GM19328 (cell line): ENCODE results near the gene DMAC2L.
A peak's percentile ranks its signal among the peaks of the same experiment; 100 is the strongest.
"Not testable (repeated sequence)": the region's sequence is repeated elsewhere in the genome, so short reads cannot be mapped to it uniquely, and the experiment has no call there.

Source experiments
- ATAC-seq: cut with Tn5 transposase; IDR thresholded peaks from one replicate; pipeline ENCODE4 v1.9.1; 2021; ENCODE audit warnings: mild to moderate bottlenecking, moderate library complexity; ENCODE audit not compliant: unreplicated experiment

DMAC2L gene, protein sequence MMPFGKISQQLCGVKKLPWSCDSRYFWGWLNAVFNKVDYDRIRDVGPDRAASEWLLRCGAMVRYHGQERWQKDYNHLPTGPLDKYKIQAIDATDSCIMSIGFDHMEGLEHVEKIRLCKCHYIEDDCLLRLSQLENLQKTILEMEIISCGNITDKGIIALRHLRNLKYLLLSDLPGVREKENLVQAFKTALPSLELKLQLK

DNA sequence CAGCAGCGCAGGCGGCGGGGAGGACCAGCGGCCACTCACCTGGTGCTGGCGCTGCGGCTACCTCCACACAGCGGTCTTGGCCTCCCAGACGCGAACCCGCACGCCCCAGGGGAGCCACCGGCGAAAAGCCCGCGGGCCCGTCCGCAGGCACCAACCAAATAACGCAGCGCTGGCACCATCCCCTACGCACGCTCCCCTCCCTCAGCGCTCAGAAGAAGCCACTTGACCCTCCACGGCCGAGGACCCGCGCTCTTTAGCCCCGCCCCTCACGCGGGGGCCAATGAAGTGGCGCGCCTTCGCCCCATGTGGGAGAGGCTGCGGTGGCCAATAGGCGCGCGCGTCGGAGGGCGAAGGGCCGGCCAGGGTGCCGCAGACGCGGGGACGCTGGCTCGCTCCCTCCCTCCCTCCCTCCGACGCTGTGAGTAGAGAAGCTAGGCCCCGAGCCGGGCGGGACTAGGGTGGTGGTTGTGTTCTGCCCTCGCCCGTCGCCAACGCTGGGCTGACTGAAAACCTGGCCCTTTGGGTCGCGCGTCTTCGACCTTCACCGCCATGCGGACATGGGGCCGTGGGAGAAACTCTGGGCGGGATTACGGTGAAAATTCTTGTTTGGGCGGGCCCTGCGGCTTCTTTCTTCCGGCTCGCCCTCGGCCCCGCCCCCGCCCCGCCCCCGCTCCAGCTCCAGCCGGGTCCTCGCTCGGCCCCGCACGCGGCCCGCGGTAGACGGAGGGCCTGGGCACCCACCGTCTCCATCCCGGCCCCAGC, at the start of gene DMAC2L, which contains the start of gene L2HGDH:
Gene DMAC2L (plus strand): TSS at position 353 of the 762 bp plus-strand sequence. CDS start 9,164 bp downstream, outside the sequence.
Gene L2HGDH (minus strand): TSS at position 258 of the 762 bp plus-strand sequence. CDS start 79 bp downstream, at position 179.
- peak; percentile 90 for ATAC-seq

DNA sequence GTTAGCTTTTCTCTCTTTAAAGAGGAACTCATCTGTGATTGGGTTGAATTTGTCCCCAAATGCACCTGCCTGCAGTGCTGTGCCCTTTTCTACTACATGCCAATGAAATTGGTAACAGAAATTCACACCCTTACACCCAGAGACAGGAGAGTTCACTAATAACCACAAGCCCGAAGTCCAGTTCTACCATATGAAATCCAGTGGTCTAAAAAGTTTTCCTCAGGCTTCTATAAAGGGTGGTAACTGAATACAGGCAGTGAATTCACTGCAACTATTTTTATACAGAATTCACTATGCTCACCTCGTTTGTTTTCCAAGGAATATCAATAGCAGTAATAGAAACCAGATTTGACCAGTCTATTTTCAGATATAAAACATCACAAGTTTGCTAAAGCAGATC, 49.3 kb upstream of the DMAC2L start:
- ATAC-seq = no peak

DNA sequence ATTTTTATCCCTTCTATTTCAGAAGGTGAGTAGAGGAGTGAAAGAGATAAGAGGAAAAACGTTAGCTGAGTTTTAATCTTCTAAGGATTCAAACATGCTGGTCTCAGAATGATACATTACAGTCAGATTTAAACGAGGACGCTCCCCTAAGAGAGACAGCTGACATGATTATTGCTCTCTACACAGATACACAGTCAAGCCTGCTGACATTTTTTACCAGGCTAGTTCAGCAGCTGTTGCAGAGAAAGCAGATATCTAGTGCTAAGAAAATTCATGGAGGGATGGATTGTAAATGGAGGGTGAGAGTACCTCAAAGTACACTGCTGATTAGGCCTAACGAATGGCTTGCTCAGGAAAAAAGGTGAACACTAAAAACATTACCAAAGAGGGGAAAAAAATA, 48.8 kb upstream of the DMAC2L start:
- ATAC-seq = no peak

DNA sequence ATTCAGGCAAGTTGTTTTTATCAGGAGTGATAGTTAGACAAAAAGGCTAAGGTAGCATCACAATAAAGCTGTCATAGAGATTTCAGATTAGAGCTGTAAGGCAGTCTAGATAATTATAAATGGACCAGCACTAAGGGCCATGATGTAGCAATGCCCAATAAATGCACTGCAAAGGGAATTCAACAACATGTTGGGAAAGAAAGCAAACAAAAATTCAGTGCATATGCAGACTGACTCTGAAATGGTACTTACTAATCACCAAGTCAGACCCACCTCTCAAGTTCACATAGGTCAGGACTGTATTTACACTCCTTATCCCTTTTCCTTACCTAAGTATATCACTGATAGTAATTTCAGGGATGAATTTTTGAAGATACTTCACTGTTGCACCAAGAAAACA, 47.1 kb upstream of the DMAC2L start:
- no peak for ATAC-seq

DNA sequence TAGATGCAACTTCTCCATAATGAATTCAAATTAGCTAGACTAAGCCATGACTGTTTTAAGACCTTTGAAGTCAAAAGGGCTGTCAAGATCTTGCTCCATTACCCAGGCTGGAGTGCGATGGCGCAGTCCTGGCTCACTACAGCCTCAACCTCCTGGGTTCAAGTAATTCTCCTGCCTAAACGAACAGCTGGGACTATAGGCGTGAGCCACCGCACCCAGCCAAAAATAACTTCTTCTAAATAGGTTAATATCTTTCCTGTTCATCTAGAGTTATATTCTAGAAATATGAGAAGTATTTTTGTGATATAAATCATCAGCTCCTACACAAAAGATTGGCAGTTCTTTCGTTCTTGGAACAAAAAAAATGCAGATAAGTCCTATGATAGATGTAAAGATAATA, 41.2 kb upstream of the DMAC2L start:
- ATAC-seq = no peak

DNA sequence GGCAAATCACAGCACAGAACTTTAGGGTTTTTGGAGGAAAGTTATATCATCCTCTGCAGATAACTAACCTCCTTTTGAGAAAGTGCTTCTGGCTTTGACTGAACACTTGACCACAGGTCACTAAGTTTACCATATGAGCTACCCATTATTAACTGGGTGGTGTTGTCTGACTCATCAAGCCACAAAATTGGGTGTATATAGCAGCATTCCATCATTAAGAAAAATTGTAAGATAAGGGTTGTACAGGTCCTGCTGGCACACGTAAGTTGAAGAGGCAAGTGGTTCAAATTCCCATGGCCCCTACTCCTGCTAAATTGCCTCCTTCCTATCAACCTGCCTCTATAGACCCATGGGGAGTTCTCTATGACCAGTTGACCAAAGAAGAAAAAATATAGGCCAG, 39.6 kb upstream of the DMAC2L start:
- ATAC-seq = no peak

DNA sequence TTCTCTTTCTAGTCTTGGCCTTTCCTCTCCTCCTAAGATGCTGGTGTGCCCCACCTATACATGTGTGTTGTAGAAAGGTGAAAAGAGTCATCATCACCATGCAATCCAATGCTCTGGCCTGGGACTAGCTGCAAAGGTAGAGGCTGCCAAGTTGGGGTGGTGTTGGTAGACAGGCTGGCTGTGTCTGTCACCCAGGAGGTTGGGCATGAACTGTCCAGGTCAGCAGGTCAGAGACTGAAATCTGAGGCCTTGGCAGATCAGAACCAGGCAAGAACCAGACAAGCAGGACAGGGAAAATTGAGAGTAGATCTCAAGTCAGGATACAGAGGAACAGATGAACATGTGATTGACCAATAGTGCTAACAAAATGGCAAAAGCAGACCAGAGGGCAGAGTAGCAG, 26.3 kb upstream of the DMAC2L start:
- no peak for ATAC-seq

DNA sequence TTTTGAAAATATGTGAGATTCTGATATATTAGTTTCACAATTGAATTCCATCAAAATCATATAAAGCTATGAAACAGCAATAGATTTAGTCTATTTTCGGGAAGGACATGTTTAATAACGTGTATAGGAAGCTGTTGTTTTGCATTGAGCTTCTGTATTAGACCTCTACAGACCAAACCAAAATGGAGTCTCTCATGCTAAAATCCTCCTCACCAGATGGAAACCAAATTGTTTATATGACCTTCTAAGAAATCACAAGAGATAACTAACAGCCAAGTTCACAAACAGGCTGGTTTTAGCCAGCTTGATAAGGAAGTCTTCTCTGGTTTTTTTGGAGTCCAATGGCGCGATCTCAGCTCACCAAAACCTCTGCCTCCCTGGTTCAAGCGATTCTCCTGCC, 24.0 kb upstream of the DMAC2L start:
- no peak for ATAC-seq

DNA sequence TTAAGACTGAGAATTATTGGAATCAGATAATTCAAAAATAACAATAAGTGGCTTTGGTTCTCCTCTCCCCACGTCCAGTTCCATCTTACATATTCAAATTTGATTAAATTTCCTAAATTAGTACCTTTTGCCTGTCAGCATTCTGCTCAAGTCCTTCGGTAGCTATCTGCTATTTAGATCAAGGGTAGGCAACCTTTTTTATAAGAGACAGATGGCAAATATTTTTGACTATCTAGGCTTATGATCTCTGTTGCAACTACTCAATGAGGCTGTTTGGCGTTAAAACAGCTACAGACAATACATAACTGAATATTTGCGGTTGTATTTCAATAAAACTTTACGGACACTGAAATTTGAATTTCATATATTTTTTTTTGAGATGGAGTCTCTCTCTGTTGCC, 21.8 kb upstream of the DMAC2L start:
- no peak for ATAC-seq

DNA sequence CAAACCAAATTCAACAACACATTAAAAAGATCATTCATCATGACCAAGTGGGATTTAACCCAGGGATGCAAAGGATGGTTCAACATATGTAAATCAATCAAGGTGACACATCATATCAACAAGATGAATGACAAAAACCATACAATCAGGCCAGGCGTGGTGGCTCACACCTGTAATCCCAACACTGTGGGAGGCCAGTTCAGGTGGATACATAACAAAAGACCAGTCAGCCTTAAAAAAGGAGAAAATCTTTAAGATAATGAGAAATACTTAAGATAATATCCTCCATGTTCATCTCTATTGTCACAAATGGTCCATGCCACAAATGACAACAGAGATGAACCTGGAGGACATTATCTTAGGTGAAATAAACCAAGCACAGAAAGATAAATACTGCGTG, 12.5 kb upstream of the DMAC2L start:
- ATAC-seq = no peak

DNA sequence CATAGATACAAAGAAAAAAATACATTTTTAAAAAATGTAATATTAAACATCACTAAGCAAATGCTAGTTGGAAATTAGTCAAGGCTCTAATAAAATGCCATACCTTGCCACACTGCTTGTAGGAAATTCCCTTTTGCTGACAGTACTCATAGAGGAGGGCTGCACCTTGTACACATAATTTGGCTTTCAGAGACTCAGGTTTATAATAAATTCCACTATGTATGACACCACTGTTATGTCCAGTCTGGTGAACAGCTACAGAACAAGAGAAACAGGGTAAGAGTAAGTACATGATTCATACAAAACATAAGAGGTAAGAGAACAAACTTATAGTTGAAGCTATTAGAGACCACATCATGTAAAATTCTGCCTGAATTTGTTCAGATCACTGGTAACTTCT, 10.2 kb upstream of the DMAC2L start:
- no peak for ATAC-seq

DNA sequence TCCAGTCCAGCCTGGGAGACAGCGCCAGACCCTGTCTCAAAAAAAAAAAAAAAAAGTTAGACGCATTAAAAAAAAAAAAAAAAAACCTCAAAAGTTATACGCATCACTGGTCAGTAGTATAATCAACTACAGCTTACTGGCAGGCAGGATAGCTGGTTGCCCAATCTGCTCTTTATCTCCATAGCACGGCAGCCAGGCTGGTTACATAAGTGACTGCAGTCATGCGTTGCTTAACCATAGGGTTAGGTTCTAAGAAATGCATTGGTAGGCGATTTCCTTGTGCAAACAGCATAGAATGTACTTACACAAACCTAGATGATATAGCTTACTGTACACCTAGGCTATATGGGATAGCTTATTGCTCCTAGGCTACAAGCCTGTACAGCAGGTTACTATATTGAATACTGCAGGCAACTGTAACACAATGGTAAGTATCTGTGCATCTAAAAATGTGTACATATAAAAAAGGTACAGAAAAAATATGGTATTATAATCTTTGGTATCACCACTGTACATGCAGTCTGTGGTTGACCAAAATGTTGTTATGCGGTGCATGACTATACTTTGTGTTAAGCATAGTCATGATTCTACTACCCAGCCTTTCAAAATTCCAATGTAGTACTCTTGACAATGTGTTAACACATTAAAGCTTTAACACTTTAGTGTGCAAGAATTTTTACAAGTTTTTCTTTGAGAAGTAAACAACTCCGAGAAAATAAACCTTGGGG, 8.2 kb upstream of the DMAC2L start:
- ATAC-seq = no peak

DNA sequence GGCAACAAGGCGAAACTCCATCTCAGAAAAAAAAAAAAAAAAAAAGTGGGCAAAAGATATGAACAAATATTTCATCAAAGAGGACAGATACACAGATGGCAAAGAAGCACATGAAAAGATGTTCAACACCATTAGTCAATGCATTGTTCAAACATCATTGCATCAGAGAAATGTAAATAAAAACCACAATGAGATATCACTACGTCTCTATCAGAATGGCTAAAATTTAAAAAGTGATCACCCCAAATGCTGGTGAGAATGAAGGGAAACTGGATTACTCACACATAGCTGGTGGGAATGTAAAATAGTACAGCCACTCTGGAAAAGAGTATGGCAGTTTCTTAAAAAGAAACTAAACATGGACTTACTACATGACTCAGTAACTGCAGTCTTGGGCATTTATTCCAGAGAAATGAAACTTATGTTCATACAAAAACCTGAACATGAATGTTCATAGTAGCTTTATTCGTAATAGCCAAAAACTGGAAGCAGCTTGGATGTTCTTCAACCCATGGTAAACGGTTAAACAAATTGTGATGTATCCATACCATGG, 3.7 kb upstream of the DMAC2L start:
- ATAC-seq = no peak

DNA sequence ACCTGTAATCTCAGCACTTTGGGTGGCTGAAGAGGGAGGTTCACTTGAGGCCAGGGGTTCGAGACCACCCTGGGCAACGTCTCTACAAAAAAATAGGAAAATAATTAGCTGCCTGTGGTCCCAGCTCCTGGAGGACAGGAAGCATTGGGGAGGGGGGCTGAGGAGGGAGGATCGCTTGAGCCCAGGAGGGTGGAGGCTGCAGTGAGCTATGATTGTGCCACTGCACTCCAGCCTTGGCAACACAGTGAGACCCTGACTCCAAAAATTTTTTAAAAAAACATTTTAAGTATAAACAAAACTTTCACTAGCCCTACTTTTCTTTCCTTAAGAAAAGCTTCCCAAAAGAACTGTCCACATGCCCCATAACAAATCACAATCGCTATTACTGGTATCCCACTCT, 1.7 kb upstream of the DMAC2L start:
- ATAC-seq = no peak

DNA sequence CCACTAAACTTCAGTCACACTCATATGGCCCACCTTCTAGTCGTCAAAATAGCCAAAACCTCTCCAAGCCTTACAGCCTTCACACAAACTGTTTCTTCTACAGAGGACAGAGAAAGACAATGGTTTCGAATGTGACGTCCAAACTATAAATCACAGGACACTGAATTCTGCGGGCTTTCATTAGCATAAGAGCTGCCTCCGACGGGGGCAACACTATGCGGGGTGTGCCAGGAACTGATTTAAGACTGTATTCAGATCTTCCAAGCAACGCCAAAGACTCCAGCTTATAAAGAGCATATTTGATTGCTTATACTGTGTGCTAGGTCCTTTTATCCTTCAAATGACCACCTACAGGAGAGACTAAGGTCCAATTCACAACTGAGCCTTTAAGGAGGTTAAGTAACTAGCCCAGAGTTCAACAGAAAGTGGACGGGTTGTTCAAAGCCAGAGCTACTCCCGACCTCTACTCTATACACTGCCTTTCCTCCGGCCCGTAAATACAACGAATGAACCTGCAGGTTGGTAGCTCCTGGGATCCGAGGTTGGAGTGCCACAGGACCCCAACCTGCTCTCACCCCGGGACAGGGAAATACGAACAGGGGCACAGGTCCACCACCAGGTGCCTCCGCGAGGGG, 670 bp upstream of the DMAC2L start:
- no peak for ATAC-seq

DNA sequence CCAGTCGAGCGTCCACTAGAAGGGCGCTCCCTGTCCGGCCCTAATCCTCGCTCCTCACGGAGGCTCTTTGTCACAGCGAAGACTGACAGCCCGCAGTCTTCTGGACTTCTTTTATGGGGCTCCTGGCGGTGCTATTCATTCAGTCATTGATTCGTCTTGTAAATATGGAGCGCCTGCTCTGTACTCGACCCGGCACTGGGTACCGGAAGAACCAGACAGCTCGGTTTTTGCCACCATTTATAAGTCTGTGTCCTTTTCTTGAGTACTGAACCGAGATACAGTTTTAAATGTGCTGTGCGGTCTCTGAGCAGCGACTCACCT, 570 bp downstream of the DMAC2L start:
- peak; percentile 31 for ATAC-seq

DNA sequence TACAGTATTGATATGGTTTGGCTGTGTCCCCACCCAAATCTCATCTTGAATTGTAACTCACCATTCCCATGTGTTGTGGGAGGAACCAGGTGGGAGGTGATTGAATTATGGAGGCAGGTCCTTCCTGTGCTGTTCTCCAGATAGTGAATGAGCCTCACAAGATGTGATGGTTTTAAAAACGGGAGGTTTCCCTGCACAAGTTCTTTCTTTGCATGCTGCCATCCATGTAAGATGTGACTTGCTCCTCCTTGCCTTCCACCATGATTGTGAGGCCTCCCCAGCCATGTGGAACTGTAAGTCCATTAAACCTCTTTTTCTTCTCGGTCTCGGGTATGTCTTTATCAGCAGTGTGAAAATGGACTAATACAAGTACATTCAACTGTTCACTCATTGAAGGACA, 2.0 kb downstream of the DMAC2L start:
- ATAC-seq = not testable (repeated sequence)

DNA sequence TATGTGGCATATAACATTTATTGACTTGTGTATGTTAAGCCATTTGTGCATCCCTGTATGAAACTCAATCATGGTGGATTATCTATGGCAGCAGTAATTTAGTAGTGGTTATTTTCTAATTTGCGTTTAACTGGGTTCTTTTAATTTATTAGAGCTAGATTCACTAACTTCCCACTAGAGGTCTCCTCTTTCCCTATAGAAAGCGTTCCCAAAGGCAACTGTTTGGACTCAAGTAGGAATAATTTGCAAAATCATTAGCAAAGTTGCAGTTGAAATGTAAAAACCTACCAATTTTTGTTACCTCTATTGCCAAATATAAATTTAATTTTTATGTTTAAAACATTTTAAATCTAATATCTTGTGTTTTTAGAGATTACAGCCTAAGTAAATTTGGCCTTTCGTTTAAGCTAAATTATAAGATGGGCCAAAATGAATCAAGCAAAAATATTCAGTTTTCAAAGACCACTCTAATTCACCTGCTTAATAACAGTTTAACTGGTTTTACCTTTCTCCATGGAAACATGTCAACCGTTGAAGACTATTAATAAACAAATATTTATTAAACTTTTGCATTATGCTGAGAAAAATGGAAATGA, 6.0 kb downstream of the DMAC2L start:
- no peak for ATAC-seq

DNA sequence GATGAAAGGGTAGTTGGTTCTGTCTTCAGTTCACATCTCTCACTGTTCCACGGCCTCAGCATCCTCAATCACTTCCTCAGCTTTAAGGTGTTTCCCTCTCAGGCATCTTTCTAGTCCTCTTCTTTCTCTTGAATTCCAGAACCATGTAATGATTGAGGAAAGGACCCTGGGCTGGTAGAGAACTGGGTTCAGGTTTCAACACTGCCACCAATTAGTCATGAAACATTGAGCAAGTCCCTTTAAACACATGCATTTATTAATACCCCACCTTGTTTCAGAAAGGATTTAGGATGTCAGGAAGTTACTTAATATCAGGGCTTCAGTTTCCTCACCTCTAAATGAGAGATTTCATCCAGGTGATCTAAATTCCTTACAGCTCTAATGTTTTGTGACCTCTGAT, 7.2 kb downstream of the DMAC2L start:
- no peak for ATAC-seq

DNA sequence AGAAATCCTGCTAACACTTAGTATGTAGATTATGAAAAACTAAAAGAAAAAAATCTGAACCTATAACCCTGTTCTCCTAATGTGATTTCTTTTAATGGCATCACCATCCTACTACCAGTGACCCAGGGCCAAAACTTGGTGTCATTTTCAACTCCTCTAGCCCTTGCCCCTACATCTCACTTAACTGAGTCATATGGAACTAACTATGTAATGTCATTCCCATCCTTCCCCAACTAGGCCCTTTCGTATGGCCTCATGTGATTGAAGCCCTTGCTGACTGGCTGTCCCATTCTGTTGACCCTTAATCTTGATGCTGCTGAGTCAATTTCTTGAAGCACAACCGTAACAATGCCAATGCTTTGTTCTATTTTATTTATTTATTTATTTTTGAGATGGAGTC, 7.6 kb downstream of the DMAC2L start:
- ATAC-seq = no peak

DNA sequence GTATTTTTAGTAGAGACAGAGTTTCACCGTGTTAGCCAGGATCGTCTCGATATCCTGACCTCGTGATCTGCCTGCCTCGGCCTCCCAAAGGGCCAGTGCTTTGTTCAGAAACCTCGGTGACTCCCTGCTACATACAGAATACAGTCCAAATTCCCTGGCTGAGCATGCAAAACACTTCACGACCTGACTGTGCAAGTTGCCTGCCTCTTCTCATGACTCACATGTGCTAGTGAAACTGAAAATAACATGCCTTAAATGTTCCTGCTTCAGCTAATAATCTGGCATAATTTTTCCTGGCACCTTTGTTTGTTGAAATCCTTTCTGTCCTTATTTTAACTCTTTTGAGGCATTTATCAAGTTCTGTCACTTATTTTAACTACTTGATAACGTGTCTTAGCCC, 8.2 kb downstream of the DMAC2L start:
- no peak for ATAC-seq
